Measurements from ENCODE around the gene VPS37B. TPM values are rescaled to one million over a fixed set of nuclear protein-coding genes. Genes with fewer than 3 reads are reported as not detected.

Gene VPS37B
- total RNA-seq, 6 experiments from 2014 or later: 26.4 to 33.1 (median 28.1) TPM

GRCh38 chr12:122870867-122871664, 24.9 kb downstream of the VPS37B start:
- Mint-ChIP-seq H3K4me3 (peak overlapping the region; percentile 92), H3K36me3 (ENCODE audit: low read depth) (peaks cover 18% of the 10 kb centered on the region), H3K27ac (peak overlapping the region; percentile 97), H3K9me3 (no peaks in the 10 kb centered on the region), H3K27me3 (ENCODE audit: insufficient read depth) (no peaks in the 10 kb centered on the region), H3K4me1 (ENCODE audit: low read depth) (peaks cover 53% of the 10 kb centered on the region)
- DNase-seq: peak; percentile 36
- TF ChIP-seq CTCF (IDR thresholded peaks at IDR 0.05): no peak

GRCh38 chr12:122870163-122870842, 25.6 kb downstream of the VPS37B start:
- no peak for DNase-seq
- TF ChIP-seq CTCF (IDR thresholded peaks at IDR 0.05): no peak
- Mint-ChIP-seq H3K36me3 (ENCODE audit: low read depth) (peaks cover 18% of the 10 kb centered on the region), H3K4me1 (ENCODE audit: low read depth) (peaks cover 46% of the 10 kb centered on the region), H3K4me3 (no peak overlapping the region; the same call in 1 of the 2 replicates), H3K27ac (peak overlapping the region; percentile 97; the same call in 1 of the 2 replicates), H3K9me3 (no peaks in the 10 kb centered on the region), H3K27me3 (ENCODE audit: insufficient read depth) (no peaks in the 10 kb centered on the region; the same call in 1 of the 2 replicates)

- no peaks in the 10 kb centered on the region for H3K9me3 Mint-ChIP-seq
- no peak for DNase-seq
- H3K36me3 Mint-ChIP-seq (ENCODE audit: low read depth): peaks cover 18% of the 10 kb centered on the region
- no peak overlapping the region for H3K4me3 Mint-ChIP-seq
- H3K27me3 Mint-ChIP-seq (ENCODE audit: insufficient read depth): peaks cover 1% of the 10 kb centered on the region; the same call in 1 of the 2 replicates
- no peak for TF ChIP-seq CTCF (IDR thresholded peaks at IDR 0.05)
- peaks cover 43% of the 10 kb centered on the region for H3K4me1 Mint-ChIP-seq (ENCODE audit: low read depth)
- H3K27ac Mint-ChIP-seq: no peak overlapping the region
Measured at GRCh38 chr12:122869207-122869973, 26.5 kb downstream of the VPS37B start.

GRCh38 chr12:122868471-122869177, 27.3 kb downstream of the VPS37B start:
- no peak for DNase-seq
- H3K27me3 Mint-ChIP-seq (ENCODE audit: insufficient read depth): peaks cover 1% of the 10 kb centered on the region; the same call in 1 of the 2 replicates
- peaks cover 35% of the 10 kb centered on the region for H3K4me1 Mint-ChIP-seq (ENCODE audit: low read depth)
- no peak overlapping the region for H3K4me3 Mint-ChIP-seq
- peak overlapping the region; percentile 14; the same call in 1 of the 2 replicates for H3K27ac Mint-ChIP-seq
- TF ChIP-seq CTCF (IDR thresholded peaks at IDR 0.05): no peak
- peaks cover 18% of the 10 kb centered on the region for H3K36me3 Mint-ChIP-seq (ENCODE audit: low read depth)
- H3K9me3 Mint-ChIP-seq: no peaks in the 10 kb centered on the region
